NOMO-1 treated with dmso at 0.1 percent for 144 hours (cell line): Measurements from ENCODE around the gene ATP8B4.

ENCODE experiments used
- DNase-seq: peaks from one replicate; lab custom pipeline; 2025; ENCODE audit not compliant: unreplicated experiment; lab: John Stamatoyannopoulos, UW

The ATP8B4 gene

GRCh38 chr15:49901321-49901720 lies 217.7 kb downstream of the ATP8B4 start:
- no peak for DNase-seq

DNA sequence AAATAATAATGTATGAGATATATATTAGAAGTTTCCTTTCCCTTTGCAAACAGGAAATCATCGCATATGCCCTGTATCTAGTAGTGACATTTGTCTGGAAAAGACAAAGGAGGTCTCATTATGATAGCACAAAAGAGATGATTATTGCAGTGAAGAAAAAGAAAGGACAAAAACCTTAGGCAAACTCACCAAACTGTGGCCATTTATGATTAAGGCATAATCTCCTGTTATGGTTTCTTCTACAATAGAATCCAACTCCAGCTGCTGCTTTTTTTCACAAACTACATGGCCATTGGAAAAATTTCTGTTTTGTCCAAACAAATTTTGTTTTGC lies 218.2 kb downstream of the ATP8B4 start:
- no peak for DNase-seq

- no peak for DNase-seq
These were observed 218.8 kb downstream of the ATP8B4 start for GRCh38 chr15:49900006-49900902.

DNA sequence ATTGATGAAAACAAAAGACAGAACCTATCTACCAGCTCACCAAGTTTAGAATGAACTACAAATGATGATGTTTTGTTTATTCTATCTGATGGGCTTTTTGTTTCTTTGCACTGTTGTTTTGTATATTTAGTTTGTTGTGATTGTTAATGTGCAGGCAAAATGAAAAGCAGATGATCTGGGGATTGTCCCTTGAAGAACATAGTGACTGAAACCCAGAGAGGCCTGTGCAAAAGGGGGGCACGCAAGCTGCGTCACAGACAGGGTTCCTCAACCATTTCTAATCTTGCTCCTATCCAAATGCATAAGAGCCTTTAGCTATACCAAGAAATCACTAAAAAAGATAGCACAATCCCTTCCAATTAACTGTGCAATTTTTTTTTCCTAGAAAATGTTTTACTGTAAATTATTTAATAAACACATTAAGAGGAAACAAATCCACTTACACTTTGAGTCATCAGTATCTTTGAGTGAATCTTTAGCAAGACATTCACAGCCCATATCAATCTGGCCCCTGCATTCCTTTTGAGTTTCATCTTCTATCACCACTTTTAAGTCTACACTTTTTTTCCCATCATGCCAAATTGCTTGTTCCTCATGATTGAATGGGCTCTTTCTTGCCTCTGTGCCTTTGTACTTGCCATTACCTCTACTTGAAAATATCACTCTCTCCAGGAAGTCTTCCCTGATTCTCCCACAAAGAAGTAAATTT lies 220.3 kb downstream of the ATP8B4 start:
- DNase-seq, result no peak

DNA sequence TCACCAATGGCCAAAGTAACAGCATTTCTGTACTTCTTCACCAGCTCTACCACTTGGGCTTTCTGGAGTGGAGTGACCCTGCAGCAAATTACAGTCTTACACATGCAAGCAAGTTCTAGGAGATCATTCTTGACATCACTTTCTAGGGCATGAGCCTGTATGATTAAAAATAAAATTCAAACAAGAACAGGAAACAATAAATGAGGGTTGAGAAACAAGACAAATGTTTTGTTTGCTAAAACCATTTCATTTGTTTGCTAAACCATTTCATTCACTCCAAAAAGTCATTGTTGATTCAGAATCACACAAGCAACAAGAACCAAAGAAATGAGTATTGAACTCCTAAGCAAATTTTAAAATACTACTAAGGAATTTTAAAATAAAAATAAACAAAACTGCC lies 220.9 kb downstream of the ATP8B4 start:
- DNase-seq, result no peak

- no peak for DNase-seq
These were observed 223.4 kb downstream of the ATP8B4 start for GRCh38 chr15:49895347-49896223.

GRCh38 chr15:49890689-49891088 lies 228.3 kb downstream of the ATP8B4 start:
- no peak for DNase-seq

DNA sequence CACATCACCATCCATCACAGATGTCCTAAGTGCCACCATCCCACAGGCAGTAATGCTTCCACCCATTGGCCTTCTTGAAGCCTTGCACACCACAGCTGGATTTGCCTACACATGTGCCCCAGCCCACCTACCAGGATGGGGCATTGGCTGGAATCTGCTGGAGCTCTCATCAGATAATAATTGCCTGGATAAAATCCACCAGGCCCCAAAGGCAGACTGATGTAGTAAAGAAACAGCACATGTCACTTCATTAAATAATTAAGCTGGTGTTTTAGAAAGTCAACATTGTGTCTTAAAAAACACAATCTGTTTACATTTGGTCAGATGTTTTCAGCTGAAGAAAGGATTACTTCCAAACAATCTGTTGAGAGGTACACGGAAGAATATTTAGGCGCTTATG lies 229.5 kb downstream of the ATP8B4 start:
- DNase-seq, result no peak

DNA sequence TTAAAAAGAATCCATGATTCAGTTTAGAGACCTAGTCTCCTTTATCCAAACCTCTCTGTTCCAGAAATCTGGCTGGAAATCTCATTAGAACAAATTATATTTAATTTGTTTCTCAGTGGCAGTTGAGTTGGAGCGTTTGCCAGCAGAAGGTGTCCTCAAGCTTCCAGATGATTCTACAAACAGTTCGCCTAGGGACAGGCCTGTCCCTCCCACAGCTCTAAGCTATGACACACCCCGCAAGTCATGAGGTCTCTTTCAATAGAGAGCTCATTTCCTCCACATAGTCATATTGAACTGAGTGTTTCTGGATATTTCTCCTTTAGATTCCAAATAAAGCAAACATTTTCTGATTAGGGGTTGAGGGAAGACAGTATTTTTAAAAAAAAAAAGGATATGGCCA lies 230.3 kb downstream of the ATP8B4 start:
- DNase-seq, result no peak

DNA sequence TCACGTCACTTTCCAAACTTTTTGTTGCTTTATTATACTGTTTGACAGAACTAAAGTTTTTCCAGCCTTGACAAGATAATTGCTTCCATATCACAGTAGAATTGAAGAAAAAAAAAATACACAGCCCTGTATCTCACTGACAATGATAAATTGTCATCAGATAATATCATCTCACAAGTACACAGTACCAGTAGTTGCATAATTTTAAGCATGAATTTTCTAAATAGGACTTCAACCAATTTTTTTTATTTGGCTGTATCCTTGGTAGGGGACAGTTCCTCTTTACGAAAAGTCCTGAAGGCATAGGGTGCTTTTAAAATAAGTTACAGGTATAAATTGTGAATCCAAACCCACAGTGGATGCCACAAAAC lies 230.7 kb downstream of the ATP8B4 start:
- DNase-seq, result no peak

GRCh38 chr15:49887659-49888322 lies 231.2 kb downstream of the ATP8B4 start:
- DNase-seq, result no peak

- no peak for DNase-seq
These were observed 235.9 kb downstream of the ATP8B4 start for GRCh38 chr15:49883121-49883520.

DNA sequence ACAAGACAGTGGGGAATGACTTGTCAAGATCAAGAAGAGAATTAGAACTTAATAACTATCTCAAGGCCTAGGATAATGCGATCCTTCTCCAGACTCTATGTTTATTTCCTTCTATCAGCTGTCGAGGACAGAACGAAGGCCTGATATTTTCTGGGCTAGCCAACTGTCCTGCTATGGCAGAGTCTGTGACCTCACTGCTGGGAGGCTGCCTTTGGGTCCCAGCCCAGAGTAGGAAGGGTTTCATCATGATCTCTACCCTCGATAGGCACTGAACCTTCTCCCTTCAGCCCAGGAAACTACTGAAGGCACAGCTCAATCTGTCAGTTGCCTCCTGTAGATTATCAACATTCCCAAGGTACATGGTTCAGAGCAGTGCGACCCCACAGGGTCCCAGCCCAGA lies 237.2 kb downstream of the ATP8B4 start:
- no peak for DNase-seq

- DNase-seq, result no peak
These were observed 237.6 kb downstream of the ATP8B4 start for GRCh38 chr15:49881433-49881832.

GRCh38 chr15:49877873-49878521 lies 241.0 kb downstream of the ATP8B4 start:
- no peak for DNase-seq

GRCh38 chr15:49877117-49877872 lies 241.7 kb downstream of the ATP8B4 start:
- DNase-seq, result no peak

DNA sequence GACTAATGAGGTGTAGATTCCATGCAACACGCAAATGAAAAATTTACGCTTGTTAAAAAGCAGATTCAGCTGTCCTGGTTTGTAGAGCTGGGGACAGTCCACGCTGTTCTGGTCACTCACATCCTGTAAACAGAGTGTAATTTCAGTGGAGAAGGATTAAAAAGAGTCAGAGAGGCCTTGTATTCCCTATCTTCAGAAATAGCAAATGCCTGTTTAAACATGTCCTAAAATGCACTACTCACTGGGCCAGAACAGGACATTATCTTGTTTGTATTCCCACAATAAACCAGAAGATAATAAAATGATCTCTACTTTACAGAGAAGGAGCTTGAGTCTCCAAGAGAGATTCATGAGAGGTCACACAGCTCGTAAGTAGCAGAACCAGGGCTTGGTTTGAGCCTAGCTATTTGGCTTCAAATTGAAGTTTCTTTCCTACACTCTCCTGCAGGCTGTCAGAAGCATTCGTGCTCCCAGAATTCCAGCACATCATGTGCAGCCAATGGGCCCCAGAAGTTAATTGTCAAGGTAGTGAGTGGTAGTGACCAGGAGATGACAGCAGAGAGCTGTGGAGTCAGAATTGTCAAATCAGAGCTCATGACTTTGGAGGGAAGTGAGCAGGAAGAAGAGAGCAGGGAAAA lies 242.5 kb downstream of the ATP8B4 start:
- DNase-seq, result no peak

GRCh38 chr15:49875392-49875791 lies 243.6 kb downstream of the ATP8B4 start:
- no peak for DNase-seq

- no peak for DNase-seq
These were observed 248.6 kb downstream of the ATP8B4 start for GRCh38 chr15:49870472-49870871.
